T-helper 17 cell (primary cell): Measurements from ENCODE around the gene SLIT3. TPM values are rescaled to one million over a fixed set of nuclear protein-coding genes. Genes with fewer than 3 reads are reported as not detected.

ENCODE experiments used
- ATAC-seq: fragments of 150-1000 bp; cut with Tn5 transposase; 2 replicates; pipeline ENCODE4 v1.10.0; 2021; ENCODE audit warnings: mild to moderate bottlenecking, moderate library complexity
- DNase-seq, 3 donors: peaks; one replicate each; pipeline versions ENCODE4 v3.0.0 to v3.0.0-alpha.2; 2020 to 2021
- H3K9me3 ChIP-seq: one replicate; pipeline ENCODE4 v1.7.0; 2013; ENCODE audit warnings: low read length, mild to moderate bottlenecking; ENCODE audit not compliant: control insufficient read depth, poor library complexity, severe bottlenecking
- H3K27ac Mint-ChIP-seq: one replicate; pipeline ENCODE4 v1.8.0; 2022; ENCODE audit warnings: mild to moderate bottlenecking, moderate library complexity, mixed read lengths
- H3K27me3 Mint-ChIP-seq: one replicate; pipeline ENCODE4 v1.8.0; 2022; ENCODE audit warnings: mixed read lengths
- H3K36me3 Mint-ChIP-seq: one replicate; pipeline ENCODE4 v1.8.0; 2022; ENCODE audit warnings: low read depth, mixed read lengths
- H3K4me1 Mint-ChIP-seq: one replicate; pipeline ENCODE4 v1.8.0; 2022; ENCODE audit warnings: mild to moderate bottlenecking, mixed read lengths
- H3K4me3 Mint-ChIP-seq: one replicate; pipeline ENCODE4 v1.8.0; 2022; ENCODE audit warnings: mild to moderate bottlenecking, moderate library complexity, mixed read lengths
- total RNA-seq, 4 donors: library from RNA in 2 of 4; stranded (reverse) in 2 of 4; gene quantifications; one replicate each; pipeline ENCODE4 v1.2.3 and lab custom pipeline; 2022 to 2026

Gene SLIT3
- total RNA-seq, 2 donors from 2014 or later = not detected

GRCh38 chr5:169248550-169248949 is 52.4 kb downstream of the SLIT3 start:
- H3K27ac Mint-ChIP-seq = no peak overlapping the region
- no peaks in the 10 kb centered on the region for H3K4me1 Mint-ChIP-seq
- DNase-seq (no peak), ATAC-seq (no peak)
- no peaks in the 10 kb centered on the region for H3K36me3 Mint-ChIP-seq
- H3K27me3 Mint-ChIP-seq = peaks cover 12% of the 10 kb centered on the region
- no peaks in the 10 kb centered on the region for H3K9me3 ChIP-seq
- H3K4me3 Mint-ChIP-seq = no peak overlapping the region

- DNase-seq (no peak), ATAC-seq (no peak)
- Mint-ChIP-seq H3K27me3 (peaks cover 12% of the 10 kb centered on the region), H3K4me3 (no peak overlapping the region), H3K4me1 (no peaks in the 10 kb centered on the region), H3K36me3 (no peaks in the 10 kb centered on the region), H3K27ac (no peak overlapping the region)
- no peaks in the 10 kb centered on the region for H3K9me3 ChIP-seq
Measured at GRCh38 chr5:169244812-169245211, 56.1 kb downstream of the SLIT3 start.

GRCh38 chr5:169243651-169244422 is 57.1 kb downstream of the SLIT3 start:
- no peak overlapping the region for H3K4me3 Mint-ChIP-seq
- no peak for ATAC-seq

GRCh38 chr5:169242849-169243186 is 58.1 kb downstream of the SLIT3 start:
- H3K27me3 Mint-ChIP-seq = peaks cover 8% of the 10 kb centered on the region
- no peaks in the 10 kb centered on the region for H3K9me3 ChIP-seq
- no peaks in the 10 kb centered on the region for H3K36me3 Mint-ChIP-seq
- H3K4me3 Mint-ChIP-seq = no peak overlapping the region
- H3K27ac Mint-ChIP-seq = no peak overlapping the region
- ATAC-seq = no peak
- no peak for DNase-seq
- no peaks in the 10 kb centered on the region for H3K4me1 Mint-ChIP-seq

More at GRCh38 chr5:169243651-169244422, 57.1 kb downstream of the SLIT3 start:
- Mint-ChIP-seq H3K4me1 (no peaks in the 10 kb centered on the region), H3K36me3 (no peaks in the 10 kb centered on the region), H3K27me3 (peaks cover 12% of the 10 kb centered on the region), H3K27ac (no peak overlapping the region)
- no peak for DNase-seq
- H3K9me3 ChIP-seq = no peaks in the 10 kb centered on the region

GRCh38 chr5:169242175-169242848 is 58.6 kb downstream of the SLIT3 start:
- Mint-ChIP-seq H3K36me3 (no peaks in the 10 kb centered on the region), H3K27me3 (peaks cover 8% of the 10 kb centered on the region), H3K4me3 (no peak overlapping the region), H3K4me1 (no peaks in the 10 kb centered on the region), H3K27ac (no peak overlapping the region)
- H3K9me3 ChIP-seq = no peaks in the 10 kb centered on the region
- ATAC-seq (no peak), DNase-seq (no peak)

GRCh38 chr5:169229342-169229892 is 71.5 kb downstream of the SLIT3 start:
- Mint-ChIP-seq H3K4me1 (no peaks in the 10 kb centered on the region), H3K4me3 (no peak overlapping the region), H3K36me3 (no peaks in the 10 kb centered on the region), H3K27ac (no peak overlapping the region), H3K27me3 (peaks cover 6% of the 10 kb centered on the region)
- DNase-seq = no peak
- peaks cover 3% of the 10 kb centered on the region for H3K9me3 ChIP-seq
- no peak for ATAC-seq

- Mint-ChIP-seq H3K36me3 (no peaks in the 10 kb centered on the region), H3K27ac (no peak overlapping the region), H3K4me1 (peaks cover 2% of the 10 kb centered on the region), H3K27me3 (peaks cover 15% of the 10 kb centered on the region), H3K4me3 (no peak overlapping the region)
- DNase-seq (no peak), ATAC-seq (no peak)
- no peaks in the 10 kb centered on the region for H3K9me3 ChIP-seq
Measured at GRCh38 chr5:169226895-169227294, 74.0 kb downstream of the SLIT3 start.

GRCh38 chr5:169225830-169226356 is 75.0 kb downstream of the SLIT3 start:
- DNase-seq (no peak), ATAC-seq (no peak)
- Mint-ChIP-seq H3K27ac (no peak overlapping the region), H3K36me3 (no peaks in the 10 kb centered on the region), H3K4me1 (peaks cover 2% of the 10 kb centered on the region), H3K27me3 (peaks cover 20% of the 10 kb centered on the region), H3K4me3 (no peak overlapping the region)
- no peaks in the 10 kb centered on the region for H3K9me3 ChIP-seq

- Mint-ChIP-seq H3K27me3 (peaks cover 20% of the 10 kb centered on the region), H3K4me1 (peaks cover 2% of the 10 kb centered on the region), H3K27ac (no peak overlapping the region), H3K4me3 (no peak overlapping the region), H3K36me3 (no peaks in the 10 kb centered on the region)
- ATAC-seq = no peak
- H3K9me3 ChIP-seq = no peaks in the 10 kb centered on the region
- DNase-seq = no peak
Measured at GRCh38 chr5:169223595-169223953, 77.4 kb downstream of the SLIT3 start.

- no peak for ATAC-seq
- Mint-ChIP-seq H3K36me3 (no peaks in the 10 kb centered on the region), H3K27ac (no peak overlapping the region), H3K4me3 (no peak overlapping the region), H3K27me3 (peaks cover 20% of the 10 kb centered on the region), H3K4me1 (peaks cover 2% of the 10 kb centered on the region)
- no peak for DNase-seq
- H3K9me3 ChIP-seq = no peaks in the 10 kb centered on the region
Measured at GRCh38 chr5:169222934-169223594, 77.9 kb downstream of the SLIT3 start.

GRCh38 chr5:169221519-169221918 is 79.4 kb downstream of the SLIT3 start:
- H3K9me3 ChIP-seq = no peaks in the 10 kb centered on the region
- no peaks in the 10 kb centered on the region for H3K36me3 Mint-ChIP-seq
- H3K4me1 Mint-ChIP-seq = peaks cover 2% of the 10 kb centered on the region
- H3K27ac Mint-ChIP-seq = no peak overlapping the region
- H3K27me3 Mint-ChIP-seq = peaks cover 14% of the 10 kb centered on the region
- no peak overlapping the region for H3K4me3 Mint-ChIP-seq
- DNase-seq (no peak), ATAC-seq (no peak)

GRCh38 chr5:169219961-169220360 is 81.0 kb downstream of the SLIT3 start:
- Mint-ChIP-seq H3K27me3 (peaks cover 14% of the 10 kb centered on the region), H3K27ac (no peak overlapping the region), H3K4me1 (peaks cover 2% of the 10 kb centered on the region), H3K4me3 (no peak overlapping the region), H3K36me3 (no peaks in the 10 kb centered on the region)
- H3K9me3 ChIP-seq = no peaks in the 10 kb centered on the region
- DNase-seq (no peak), ATAC-seq (no peak)

- DNase-seq (no peak), ATAC-seq (no peak)
- Mint-ChIP-seq H3K27ac (no peak overlapping the region), H3K4me3 (no peak overlapping the region), H3K4me1 (peaks cover 2% of the 10 kb centered on the region), H3K36me3 (no peaks in the 10 kb centered on the region), H3K27me3 (peaks cover 14% of the 10 kb centered on the region)
- H3K9me3 ChIP-seq = no peaks in the 10 kb centered on the region
Measured at GRCh38 chr5:169219351-169219750, 81.6 kb downstream of the SLIT3 start.
